ENCODE measurements around the gene SPATA6L. TPM values are rescaled to one million over a fixed set of nuclear protein-coding genes. Genes with fewer than 3 reads are reported as not detected.
A peak's percentile ranks its signal among the peaks of the same experiment; 100 is the strongest.
"Not testable (repeated sequence)": the region's sequence is repeated elsewhere in the genome, so short reads cannot be mapped to it uniquely, and the experiment has no call there.

SPATA6L gene
- total RNA-seq, 3 donors from 2014 or later (not counting 1 experiment from before 2014, with no cell fraction given): 2.0 to 4.7 (median 4.3) TPM

GRCh38 chr9:4661611-4662010, 4.7 kb downstream of the SPATA6L start:
- H3K27me3 Mint-ChIP-seq (ENCODE audit: low read depth in 2 of 2): peaks cover 0 to 4% of the 10 kb centered on the region in 2 donors
- Histone ChIP-seq H3K4me1 (ENCODE audit: control insufficient read depth, insufficient read depth, low read length) (peaks cover 22% of the 10 kb centered on the region), H3K9me3 (ENCODE audit: control insufficient read depth, insufficient read depth, low read length) (no peaks in the 10 kb centered on the region), H3K27ac (ENCODE audit: low read length) (peak overlapping the region; percentile 80), H3K4me3 (ENCODE audit: low read length) (peak overlapping the region; percentile 57), H3K36me3 (ENCODE audit: control insufficient read depth, insufficient read depth, low read length) (no peaks in the 10 kb centered on the region), H3K27me3 (ENCODE audit: control insufficient read depth, insufficient read depth, low read length) (no peaks in the 10 kb centered on the region)
- intact Hi-C loops (cut with micrococcal nuclease): loop anchor here (1.0 to 10.0 kb wide), 2 partner anchors 18 to 323 kb away; partner anchors contain the start of genes CDC37L1 and JAK2
- H3K4me1 Mint-ChIP-seq: peaks cover 51 to 55% of the 10 kb centered on the region in 2 donors
- no peak for TF ChIP-seq CTCF (IDR thresholded peaks at IDR 0.05)
- no peaks in the 10 kb centered on the region for H3K9me3 Mint-ChIP-seq
- DNase-seq (peak in 1 of 2 donors; percentile 49), ATAC-seq (peak in 1 of 3 donors; percentile 4)
- 4% methylated on average over 5 of the region's 5 CpGs for WGBS (ENCODE audit: insufficient coverage)
- H3K36me3 Mint-ChIP-seq: peaks cover 3% of the 10 kb centered on the region
- peak overlapping the region; percentile 98 for H3K4me3 Mint-ChIP-seq
- peak overlapping the region; percentile 88 to 91 for H3K27ac Mint-ChIP-seq

GRCh38 chr9:4661165-4661564, 5.1 kb downstream of the SPATA6L start:
- intact Hi-C loops (cut with micrococcal nuclease): loop anchor here (10.0 kb wide), 1 partner anchor 324 kb away; the partner anchor contains the start of gene JAK2
- peak overlapping the region; percentile 98 for H3K4me3 Mint-ChIP-seq
- TF ChIP-seq CTCF (IDR thresholded peaks at IDR 0.05): no peak
- peaks cover 0 to 6% of the 10 kb centered on the region in 2 donors for H3K27me3 Mint-ChIP-seq (ENCODE audit: low read depth in 2 of 2)
- H3K36me3 Mint-ChIP-seq: peaks cover 6% of the 10 kb centered on the region
- Histone ChIP-seq H3K4me3 (ENCODE audit: low read length) (no peak overlapping the region), H3K9me3 (ENCODE audit: control insufficient read depth, insufficient read depth, low read length) (no peaks in the 10 kb centered on the region), H3K27me3 (ENCODE audit: control insufficient read depth, insufficient read depth, low read length) (no peaks in the 10 kb centered on the region), H3K4me1 (ENCODE audit: control insufficient read depth, insufficient read depth, low read length) (peaks cover 19% of the 10 kb centered on the region), H3K36me3 (ENCODE audit: control insufficient read depth, insufficient read depth, low read length) (no peaks in the 10 kb centered on the region), H3K27ac (ENCODE audit: low read length) (peak overlapping the region; percentile 80)
- no peaks in the 10 kb centered on the region for H3K9me3 Mint-ChIP-seq
- ATAC-seq (no peak), DNase-seq (no peak)
- peaks cover 47 to 51% of the 10 kb centered on the region in 2 donors for H3K4me1 Mint-ChIP-seq
- WGBS (ENCODE audit: insufficient coverage): 60% methylated on average over 1 of the region's 1 CpG
- peak overlapping the region; percentile 88 to 91 for H3K27ac Mint-ChIP-seq

- peaks cover 16% of the 10 kb centered on the region for H3K4me1 ChIP-seq (ENCODE audit: control insufficient read depth, insufficient read depth, low read length)
- not testable (repeated sequence) for H3K4me3 Mint-ChIP-seq
Measured at GRCh38 chr9:4660665-4661064, 5.6 kb downstream of the SPATA6L start.

GRCh38 chr9:4657426-4658159, 8.7 kb downstream of the SPATA6L start:
- no peaks in the 10 kb centered on the region for H3K9me3 Mint-ChIP-seq

More at GRCh38 chr9:4660665-4661064, 5.6 kb downstream of the SPATA6L start:
- H3K4me3 ChIP-seq (ENCODE audit: low read length); H3K27me3 ChIP-seq (ENCODE audit: control insufficient read depth, insufficient read depth, low read length); H3K9me3 ChIP-seq (ENCODE audit: control insufficient read depth, insufficient read depth, low read length); H3K27me3 Mint-ChIP-seq (ENCODE audit: low read depth in 2 of 2); H3K9me3 Mint-ChIP-seq; ATAC-seq; H3K27ac ChIP-seq (ENCODE audit: low read length); H3K36me3 Mint-ChIP-seq; DNase-seq; H3K36me3 ChIP-seq (ENCODE audit: control insufficient read depth, insufficient read depth, low read length); H3K27ac Mint-ChIP-seq: not testable (repeated sequence)
- intact Hi-C loops (cut with micrococcal nuclease): loop anchor here (10.0 kb wide), 1 partner anchor 324 kb away; the partner anchor contains the start of gene JAK2
- no CpG with 5 or more reads among the region's 5 CpGs for WGBS (ENCODE audit: insufficient coverage)
- peaks cover 42 to 46% of the 10 kb centered on the region in 2 donors for H3K4me1 Mint-ChIP-seq

More at GRCh38 chr9:4657426-4658159, 8.7 kb downstream of the SPATA6L start:
- Mint-ChIP-seq H3K36me3 (peaks cover 6% of the 10 kb centered on the region), H3K27ac (no peak overlapping the region), H3K27me3 (ENCODE audit: low read depth in 2 of 2) (peaks cover 0 to 7% of the 10 kb centered on the region in 2 donors), H3K4me1 (peaks cover 26 to 31% of the 10 kb centered on the region in 2 donors), H3K4me3 (no peak overlapping the region)
- Histone ChIP-seq H3K27ac (ENCODE audit: low read length) (no peak overlapping the region), H3K36me3 (ENCODE audit: control insufficient read depth, insufficient read depth, low read length) (no peaks in the 10 kb centered on the region), H3K4me3 (ENCODE audit: low read length) (no peak overlapping the region), H3K9me3 (ENCODE audit: control insufficient read depth, insufficient read depth, low read length) (no peaks in the 10 kb centered on the region), H3K4me1 (ENCODE audit: control insufficient read depth, insufficient read depth, low read length) (peaks cover 17% of the 10 kb centered on the region), H3K27me3 (ENCODE audit: control insufficient read depth, insufficient read depth, low read length) (no peaks in the 10 kb centered on the region)
- intact Hi-C loops (cut with micrococcal nuclease): no loop called here
- no peak for TF ChIP-seq CTCF (IDR thresholded peaks at IDR 0.05)
- ATAC-seq (no peak), DNase-seq (no peak)
- WGBS (ENCODE audit: insufficient coverage): over 99% methylated on average over 4 of the region's 4 CpGs
